GM19351 (cell line): ENCODE data around the gene SSU72.
"Not testable (repeated sequence)": the region's sequence is repeated elsewhere in the genome, so short reads cannot be mapped to it uniquely, and the experiment has no call there.

ENCODE experiments used
- ATAC-seq: cut with Tn5 transposase; IDR thresholded peaks from one replicate; pipeline ENCODE4 v1.9.1; 2021; ENCODE audit warnings: mild to moderate bottlenecking, moderate library complexity; ENCODE audit not compliant: unreplicated experiment

The SSU72 gene

GRCh38 chr1:1543706-1544099, 31.0 kb downstream of the SSU72 start:
- ATAC-seq = no peak

DNA sequence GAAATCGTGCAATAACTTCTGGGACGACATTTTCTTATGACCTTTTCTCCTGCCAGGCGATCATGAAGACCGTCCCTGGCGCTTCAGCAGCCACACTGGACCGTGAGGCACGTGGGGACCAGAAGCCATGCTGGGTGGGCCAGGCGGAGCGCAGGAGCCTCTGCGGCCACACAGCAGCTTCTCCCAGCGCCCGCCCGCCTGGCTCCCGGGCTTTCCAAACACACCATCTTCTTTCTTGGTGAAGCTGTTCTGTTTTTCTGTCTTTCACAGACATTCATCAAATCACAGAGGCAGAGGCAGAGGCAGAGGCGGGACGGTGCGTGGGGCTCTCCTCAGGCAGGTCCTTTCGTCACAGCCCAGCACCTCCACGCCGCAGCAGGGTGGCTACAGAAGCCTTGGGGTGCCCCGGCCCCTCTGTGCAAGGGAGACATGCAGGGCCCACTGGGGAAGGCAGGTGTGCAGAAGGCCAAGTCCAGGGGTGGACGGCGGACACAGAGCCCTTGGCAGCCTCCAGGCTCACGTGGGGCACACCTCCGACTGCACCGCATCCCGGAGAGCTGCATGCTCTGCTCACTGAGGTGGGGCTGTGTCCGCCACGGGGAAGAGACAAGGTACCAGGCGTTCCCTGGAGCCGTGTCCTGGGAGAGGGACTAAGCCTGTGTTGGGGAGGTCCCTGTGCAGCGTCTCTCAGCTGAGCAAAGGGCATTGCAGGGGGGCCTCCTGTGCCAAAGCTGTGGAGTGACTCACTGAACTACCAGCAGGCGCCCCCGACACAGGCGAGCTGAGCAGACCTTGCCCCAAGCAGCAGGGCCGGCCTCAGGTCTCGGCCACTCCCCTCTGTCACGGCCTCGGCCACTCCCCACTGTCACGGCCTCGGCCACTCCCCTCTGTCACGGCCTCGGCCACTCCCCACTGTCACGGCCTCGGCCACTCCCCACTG, 31.6 kb downstream of the SSU72 start:
- ATAC-seq = no peak

DNA sequence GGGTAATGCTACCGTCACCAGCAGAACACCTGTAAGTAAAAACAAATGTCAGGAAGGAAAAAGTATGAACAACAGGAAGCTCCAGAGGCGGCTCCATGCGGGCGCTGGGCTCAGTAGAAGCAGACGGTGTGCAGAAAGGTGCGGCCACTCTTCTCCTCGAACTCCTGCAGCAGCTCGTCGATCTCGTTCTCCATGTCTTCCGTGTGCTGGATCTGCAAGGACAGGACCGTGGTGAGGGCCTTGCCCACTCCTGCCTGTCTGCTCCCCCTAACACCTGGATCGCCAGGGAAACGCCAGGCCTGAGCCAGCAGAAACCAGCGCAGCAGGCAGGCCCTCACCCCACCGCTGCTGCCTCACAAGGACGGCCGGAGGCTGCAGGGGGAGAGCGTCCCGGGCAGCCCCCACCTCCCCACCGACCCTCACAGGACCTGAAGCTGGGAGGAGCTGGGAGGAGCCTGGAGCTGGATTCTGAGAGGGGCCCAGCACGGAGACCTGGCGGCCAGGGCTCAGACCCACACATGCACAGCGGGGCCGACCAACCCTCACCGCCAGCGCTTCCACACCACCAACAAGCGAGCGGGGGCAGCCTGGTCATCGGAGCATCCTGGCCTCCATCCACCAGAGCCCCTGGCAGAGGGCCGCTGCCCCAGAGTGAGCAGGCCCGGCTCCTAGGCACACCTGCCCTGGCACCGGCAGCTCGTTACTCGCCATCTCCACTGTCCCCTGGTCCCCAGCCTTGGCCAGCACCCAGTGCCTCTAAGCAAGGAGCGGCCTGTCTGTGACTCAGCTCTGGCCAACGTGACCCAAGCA, 32.5 kb downstream of the SSU72 start:
- no peak for ATAC-seq

GRCh38 chr1:1540818-1541628, 33.6 kb downstream of the SSU72 start:
- ATAC-seq = no peak

- no peak for ATAC-seq
Measured at GRCh38 chr1:1540090-1540817, 34.4 kb downstream of the SSU72 start, which contains the start of gene TMEM240. TMEM240 (minus strand) TSS chr1:1540624; CDS start chr1:1540346, 278 bp downstream.

- no peak for ATAC-seq
Measured at GRCh38 chr1:1539310-1540089, 35.2 kb downstream of the SSU72 start.

DNA sequence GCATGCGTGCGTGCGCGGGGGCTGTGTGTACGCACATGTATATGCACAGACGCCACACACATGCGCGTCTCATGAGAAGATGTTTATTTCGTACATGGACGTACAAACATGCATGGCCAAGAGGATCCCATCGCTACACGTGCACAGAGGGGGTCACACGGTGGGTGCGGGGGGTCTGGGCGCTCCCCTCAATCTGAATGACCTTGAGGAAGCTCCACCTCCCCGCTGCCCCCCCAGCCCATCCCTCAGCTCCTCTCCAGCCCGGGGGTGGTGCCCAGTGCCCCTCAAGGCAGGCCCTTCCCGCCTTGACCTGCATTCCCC, 35.7 kb downstream of the SSU72 start:
- ATAC-seq = no peak

GRCh38 chr1:1538334-1538733, 36.3 kb downstream of the SSU72 start:
- ATAC-seq = no peak

DNA sequence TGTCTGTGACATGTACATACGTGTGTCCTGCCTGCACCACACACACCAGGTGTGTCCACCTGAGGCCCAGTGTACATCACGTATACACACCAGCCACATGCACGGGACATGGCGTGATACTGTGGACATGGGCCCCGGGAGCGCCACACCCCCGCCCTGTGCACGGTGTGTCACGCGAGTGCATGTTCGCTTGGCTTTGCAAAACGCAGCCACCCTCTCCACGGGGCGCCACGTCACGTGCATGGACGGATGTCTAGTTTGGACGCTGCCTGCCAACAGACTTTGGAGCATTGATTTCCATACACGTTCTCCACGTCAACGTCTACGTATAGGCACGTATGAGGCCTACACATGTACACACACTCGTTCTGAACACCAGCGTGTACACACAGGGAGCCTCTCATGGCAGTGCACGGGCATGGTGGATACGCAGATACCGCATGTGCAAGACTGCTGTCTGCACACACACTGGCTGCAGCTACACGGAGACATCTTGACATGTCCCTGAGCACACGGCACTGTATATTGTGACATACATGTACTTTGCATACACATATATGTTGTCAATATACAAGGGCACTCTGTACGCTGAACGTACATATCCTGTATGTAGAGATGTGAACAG, 36.9 kb downstream of the SSU72 start:
- no peak for ATAC-seq

GRCh38 chr1:1536938-1537546, 37.6 kb downstream of the SSU72 start:
- no peak for ATAC-seq

DNA sequence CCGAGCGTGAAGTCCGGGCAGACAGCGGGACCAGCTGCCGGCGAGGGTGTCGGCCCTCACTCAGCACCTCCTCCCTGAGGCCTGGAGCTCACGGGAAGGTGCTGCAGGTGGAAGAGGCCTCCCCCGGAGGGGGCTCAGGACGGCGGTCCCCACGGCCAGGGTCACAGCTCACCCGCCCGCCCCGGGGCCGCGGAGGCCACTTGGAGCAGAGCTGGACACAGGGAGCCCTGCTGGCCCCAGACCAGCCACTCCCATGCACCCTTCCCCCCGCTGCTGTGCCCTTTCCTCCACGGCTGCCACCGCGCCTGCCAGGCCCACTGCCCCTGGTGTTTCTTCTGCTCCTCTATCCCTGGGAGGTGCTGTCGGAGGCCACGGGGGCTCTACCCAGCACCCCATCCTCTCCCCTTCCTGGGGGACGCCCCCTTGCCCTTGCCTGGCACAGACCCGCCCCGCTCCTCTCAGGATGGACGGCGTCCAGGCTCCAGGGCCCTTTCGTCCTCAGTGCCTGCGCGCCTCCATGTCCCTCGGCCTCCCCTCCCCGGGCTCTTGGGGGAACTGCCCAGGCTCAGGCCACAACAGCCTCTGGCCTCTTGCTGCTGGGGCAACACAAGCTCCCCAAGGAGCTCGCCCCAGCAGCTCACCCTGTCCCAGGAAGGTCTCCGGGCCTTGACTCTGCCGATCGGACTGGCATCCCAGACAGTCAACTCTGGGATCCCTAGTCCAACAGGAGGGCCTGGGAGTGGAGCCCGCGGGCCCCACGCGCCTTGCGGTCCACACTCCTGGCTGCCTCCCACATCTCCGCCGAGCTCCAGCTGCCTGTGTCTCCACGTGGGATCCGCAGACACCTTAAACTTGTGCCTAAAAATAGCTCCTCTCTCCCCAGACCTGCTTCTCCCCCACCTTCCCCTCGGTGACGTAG, 38.4 kb downstream of the SSU72 start:
- no peak for ATAC-seq

GRCh38 chr1:1535201-1536018, 39.3 kb downstream of the SSU72 start:
- no peak for ATAC-seq

GRCh38 chr1:1534401-1535154, 40.1 kb downstream of the SSU72 start:
- no peak for ATAC-seq

DNA sequence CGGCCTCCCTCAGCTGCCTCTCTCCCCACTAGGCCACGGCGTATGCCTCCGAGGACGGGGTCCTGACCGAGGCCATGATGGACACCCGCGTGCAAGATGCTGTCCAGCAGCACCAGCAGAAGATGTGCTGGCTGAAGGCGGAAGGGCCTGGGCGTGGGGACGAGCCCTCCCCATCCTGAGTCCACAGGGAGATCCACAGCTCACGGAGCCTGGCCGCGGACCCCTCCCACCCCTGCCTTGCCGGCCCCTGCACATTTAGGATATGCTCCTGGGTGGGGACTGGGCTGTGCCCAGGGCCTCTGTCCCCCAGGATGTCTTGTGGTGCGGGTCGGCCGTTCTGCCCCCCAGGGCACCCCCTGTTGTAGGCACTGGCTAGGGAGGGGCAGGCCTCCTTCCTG, 40.8 kb downstream of the SSU72 start:
- ATAC-seq = not testable (repeated sequence)

DNA sequence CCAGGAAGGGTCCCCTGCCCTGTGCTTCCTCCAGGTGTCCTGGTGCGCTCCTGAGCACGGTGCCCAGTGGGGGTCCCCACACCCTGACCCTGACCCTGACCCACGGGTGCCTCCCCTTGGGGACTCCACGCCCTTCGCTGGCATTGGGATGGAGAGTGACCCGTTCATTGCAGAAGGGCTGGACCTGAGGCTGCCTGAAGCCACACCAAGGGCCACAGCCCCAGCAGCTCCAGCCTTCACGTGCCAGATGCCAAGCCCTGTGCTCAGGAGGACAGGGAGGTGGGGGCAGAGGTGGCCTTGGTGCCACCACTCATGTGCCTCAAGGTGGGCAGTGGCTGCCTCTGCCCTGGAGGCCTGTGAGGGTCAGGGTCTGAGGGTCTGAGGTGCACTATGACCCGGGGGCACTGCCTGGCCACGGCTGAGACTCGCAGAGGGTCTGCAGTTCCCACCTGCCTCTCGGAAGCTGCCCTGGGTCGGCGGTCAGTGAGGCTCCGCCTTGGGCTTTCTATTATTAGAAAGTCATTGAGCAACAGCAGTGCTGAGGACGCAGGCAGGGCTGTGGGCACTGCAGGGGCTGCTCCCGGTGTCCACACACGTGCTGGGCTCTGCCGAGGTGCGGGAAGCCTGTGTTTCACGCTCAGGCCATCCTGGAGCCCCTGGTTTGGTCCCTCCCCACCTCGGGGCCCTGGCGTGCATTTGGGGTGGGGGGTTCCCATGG, 41.3 kb downstream of the SSU72 start:
- ATAC-seq = not testable (repeated sequence)

DNA sequence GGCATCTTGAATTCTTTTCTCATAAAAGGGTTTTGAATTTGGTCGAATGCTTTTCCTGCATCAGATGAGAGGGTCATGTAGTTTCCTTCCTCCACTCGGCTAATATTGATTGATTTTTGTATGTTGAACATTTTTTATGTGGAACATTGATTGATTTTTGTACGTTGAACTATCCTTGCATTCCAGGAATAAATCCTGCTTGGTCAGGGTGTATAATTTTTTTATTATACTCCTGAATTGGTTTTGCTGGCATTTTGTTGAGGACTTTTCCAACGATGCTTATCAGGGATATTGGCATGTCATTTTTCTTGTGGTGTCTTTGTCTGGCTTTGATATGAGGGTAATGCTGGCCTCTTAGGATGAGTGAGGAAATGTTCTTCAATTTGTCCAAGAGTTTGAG, 42.7 kb downstream of the SSU72 start:
- ATAC-seq = no peak
